Effector CD8-positive, alpha-beta T cell (primary cell): Measurements from ENCODE around the gene ACTMAP.

Experiments
- DNase-seq: peaks from one replicate; lab custom pipeline; 2025; lab: John Stamatoyannopoulos, UW

ACTMAP gene

GRCh38 chr19:40693896-40694295 is 56.4 kb downstream of the ACTMAP start:
- no peak for DNase-seq

- DNase-seq: no peak
Measured at GRCh38 chr19:40693150-40693788, 57.0 kb downstream of the ACTMAP start.

- DNase-seq: no peak
Measured at GRCh38 chr19:40692212-40692551, 58.1 kb downstream of the ACTMAP start.

GRCh38 chr19:40691421-40692211 is 58.7 kb downstream of the ACTMAP start:
- no peak for DNase-seq
